ENCODE measurements around the gene DGKH.

Gene DGKH

GRCh38 chr13:42022796-42023493, 25.5 kb upstream of the DGKH start:
- no peak overlapping the region for H3K4me3 ChIP-seq (ENCODE audit: low read length in 2 of 2)
- DNase-seq (ENCODE audit: low spot score) = no peak
- no peak overlapping the region for H3K23ac ChIP-seq (ENCODE audit: low read depth, low read length, poor library complexity)
- H3K36me3 ChIP-seq (replicated peaks in 1 of 2; ENCODE audit: control insufficient read depth in 2 of 2, insufficient read depth in 2 of 2, low read length in 2 of 2) = no peaks in the 10 kb centered on the region
- no peak overlapping the region for H2BK5ac ChIP-seq (ENCODE audit: low read length)
- no peaks in the 10 kb centered on the region for H3K27me3 ChIP-seq (ENCODE audit: control insufficient read depth in 3 of 3, insufficient read depth in 3 of 3, low read depth in 1 of 3, low read length in 3 of 3)
- WGBS, 2 donors (ENCODE audit: extremely low coverage in 2 of 2, insufficient read length in 2 of 2, insufficient replicate concordance in 1 of 2) = no CpG with 5 or more reads among the region's 2 CpGs
- no peak overlapping the region for H3K4ac ChIP-seq (ENCODE audit: low read length)
- H4K91ac ChIP-seq (ENCODE audit: low read depth, low read length, poor library complexity) = no peak overlapping the region
- no peaks in the 10 kb centered on the region for H3K79me1 ChIP-seq (ENCODE audit: low read depth, low read length)
- H2AK5ac ChIP-seq (ENCODE audit: low read depth, low read length) = no peak overlapping the region
- no peak overlapping the region for H3K4me2 ChIP-seq (ENCODE audit: insufficient read depth, low read length, poor library complexity, severe bottlenecking)
- no peak overlapping the region for H2BK15ac ChIP-seq (ENCODE audit: low read length)
- no peak overlapping the region for H2BK120ac ChIP-seq (ENCODE audit: low read depth, low read length)
- no peak overlapping the region for H4K8ac ChIP-seq (ENCODE audit: low read depth, low read length)
- no peak overlapping the region for H2BK12ac ChIP-seq (ENCODE audit: low read length)
- H3K14ac ChIP-seq (ENCODE audit: low read length) = no peak overlapping the region
- no peaks in the 10 kb centered on the region for H3K9me3 ChIP-seq (replicated peaks in 1 of 2; ENCODE audit: control insufficient read depth in 2 of 2, insufficient read depth in 1 of 2, low read depth in 1 of 2, low read length in 2 of 2)
- peaks cover under 1 to 13% of the 10 kb centered on the region in 2 donors for H3K4me1 ChIP-seq (ENCODE audit: control insufficient read depth in 2 of 2, insufficient read depth in 1 of 2, low read depth in 1 of 2, low read length in 2 of 2)
- peak overlapping the region; percentile 60 for H2AFZ ChIP-seq (ENCODE audit: low read length)
- no peak overlapping the region for H3K18ac ChIP-seq (ENCODE audit: low read length)
- H3K27ac ChIP-seq (replicated peaks; ENCODE audit: low read length) = no peak overlapping the region
- H3K9ac ChIP-seq (ENCODE audit: low read depth, low read length, poor library complexity) = no peak overlapping the region

DNA sequence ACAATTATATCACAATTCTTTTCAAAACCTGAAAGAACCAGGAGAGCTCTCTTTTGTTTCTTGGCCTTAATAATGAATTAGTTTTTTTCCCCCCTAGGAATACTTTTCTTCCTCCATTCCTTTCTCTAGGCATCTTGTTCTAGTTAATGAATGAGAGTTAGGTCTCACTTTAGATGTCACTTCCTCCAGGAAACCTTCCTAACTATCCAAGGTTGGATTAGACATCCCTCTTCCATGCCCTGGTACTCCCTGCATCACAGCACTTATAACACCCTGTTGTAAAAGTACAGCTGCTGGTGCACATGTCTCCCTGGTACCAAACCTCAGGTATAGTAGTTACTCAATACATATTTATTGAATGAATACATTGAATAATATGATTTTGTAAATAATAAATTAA, 21.2 kb upstream of the DGKH start:
- Histone ChIP-seq H2BK5ac (ENCODE audit: low read length) (no peak overlapping the region), H3K4me2 (ENCODE audit: insufficient read depth, low read length, poor library complexity, severe bottlenecking) (no peak overlapping the region), H4K91ac (ENCODE audit: low read depth, low read length, poor library complexity) (no peak overlapping the region), H2AK5ac (ENCODE audit: low read depth, low read length) (no peak overlapping the region), H3K4me3 (ENCODE audit: low read length in 2 of 2) (no peak overlapping the region), H3K9me3 (replicated peaks in 1 of 2; ENCODE audit: control insufficient read depth in 2 of 2, insufficient read depth in 1 of 2, low read depth in 1 of 2, low read length in 2 of 2) (no peaks in the 10 kb centered on the region), H3K27me3 (ENCODE audit: control insufficient read depth in 3 of 3, insufficient read depth in 3 of 3, low read depth in 1 of 3, low read length in 3 of 3) (no peaks in the 10 kb centered on the region), H3K27ac (replicated peaks; ENCODE audit: low read length) (no peak overlapping the region), H2BK12ac (ENCODE audit: low read length) (no peak overlapping the region), H2BK120ac (ENCODE audit: low read depth, low read length) (no peak overlapping the region), H3K23ac (ENCODE audit: low read depth, low read length, poor library complexity) (no peak overlapping the region), H3K79me1 (ENCODE audit: low read depth, low read length) (no peaks in the 10 kb centered on the region), H3K36me3 (replicated peaks in 1 of 2; ENCODE audit: control insufficient read depth in 2 of 2, insufficient read depth in 2 of 2, low read length in 2 of 2) (no peaks in the 10 kb centered on the region), H3K4me1 (ENCODE audit: control insufficient read depth in 2 of 2, insufficient read depth in 1 of 2, low read depth in 1 of 2, low read length in 2 of 2) (peaks cover 3 to 24% of the 10 kb centered on the region in 2 donors), H3K18ac (ENCODE audit: low read length) (no peak overlapping the region), H3K4ac (ENCODE audit: low read length) (no peak overlapping the region), H3K14ac (ENCODE audit: low read length) (no peak overlapping the region), H3K9ac (ENCODE audit: low read depth, low read length, poor library complexity) (no peak overlapping the region), H4K8ac (ENCODE audit: low read depth, low read length) (no peak overlapping the region), H2AFZ (ENCODE audit: low read length) (no peak overlapping the region), H2BK15ac (ENCODE audit: low read length) (no peak overlapping the region)
- no peak for DNase-seq (ENCODE audit: low spot score)

- WGBS, 2 donors (ENCODE audit: extremely low coverage in 2 of 2, insufficient read length in 2 of 2, insufficient replicate concordance in 1 of 2) = no CpG with 5 or more reads among the region's 3 CpGs
- Histone ChIP-seq H3K4ac (ENCODE audit: low read length) (no peak overlapping the region), H2BK15ac (ENCODE audit: low read length) (no peak overlapping the region), H2BK120ac (ENCODE audit: low read depth, low read length) (no peak overlapping the region), H4K91ac (ENCODE audit: low read depth, low read length, poor library complexity) (no peak overlapping the region), H3K9ac (ENCODE audit: low read depth, low read length, poor library complexity) (no peak overlapping the region), H2BK12ac (ENCODE audit: low read length) (no peak overlapping the region), H3K4me1 (ENCODE audit: control insufficient read depth in 2 of 2, insufficient read depth in 1 of 2, low read depth in 1 of 2, low read length in 2 of 2) (peaks cover 3 to 17% of the 10 kb centered on the region in 2 donors), H3K23ac (ENCODE audit: low read depth, low read length, poor library complexity) (no peak overlapping the region), H3K27me3 (ENCODE audit: control insufficient read depth in 3 of 3, insufficient read depth in 3 of 3, low read depth in 1 of 3, low read length in 3 of 3) (no peaks in the 10 kb centered on the region), H3K4me3 (ENCODE audit: low read length in 2 of 2) (no peak overlapping the region), H3K79me1 (ENCODE audit: low read depth, low read length) (no peaks in the 10 kb centered on the region), H3K9me3 (replicated peaks in 1 of 2; ENCODE audit: control insufficient read depth in 2 of 2, insufficient read depth in 1 of 2, low read depth in 1 of 2, low read length in 2 of 2) (no peaks in the 10 kb centered on the region), H3K4me2 (ENCODE audit: insufficient read depth, low read length, poor library complexity, severe bottlenecking) (no peak overlapping the region), H3K27ac (replicated peaks; ENCODE audit: low read length) (no peak overlapping the region), H3K18ac (ENCODE audit: low read length) (peak overlapping the region; percentile 36), H2AK5ac (ENCODE audit: low read depth, low read length) (no peak overlapping the region), H2AFZ (ENCODE audit: low read length) (peak overlapping the region; percentile 55), H2BK5ac (ENCODE audit: low read length) (no peak overlapping the region), H4K8ac (ENCODE audit: low read depth, low read length) (no peak overlapping the region), H3K14ac (ENCODE audit: low read length) (peak overlapping the region; percentile 22), H3K36me3 (replicated peaks in 1 of 2; ENCODE audit: control insufficient read depth in 2 of 2, insufficient read depth in 2 of 2, low read length in 2 of 2) (no peaks in the 10 kb centered on the region)
- DNase-seq (ENCODE audit: low spot score) = no peak
These were observed 20.2 kb upstream of the DGKH start for GRCh38 chr13:42028113-42028799.

- Histone ChIP-seq H2AFZ (ENCODE audit: low read length) (no peak overlapping the region), H3K9me3 (replicated peaks in 1 of 2; ENCODE audit: control insufficient read depth in 2 of 2, insufficient read depth in 1 of 2, low read depth in 1 of 2, low read length in 2 of 2) (peaks cover 0 to 13% of the 10 kb centered on the region in 2 donors), H3K4me1 (ENCODE audit: control insufficient read depth in 2 of 2, insufficient read depth in 1 of 2, low read depth in 1 of 2, low read length in 2 of 2) (peaks cover 0 to 3% of the 10 kb centered on the region in 2 donors), H3K23ac (ENCODE audit: low read depth, low read length, poor library complexity) (no peak overlapping the region), H3K18ac (ENCODE audit: low read length) (no peak overlapping the region), H3K36me3 (replicated peaks in 1 of 2; ENCODE audit: control insufficient read depth in 2 of 2, insufficient read depth in 2 of 2, low read length in 2 of 2) (no peaks in the 10 kb centered on the region), H3K4me3 (ENCODE audit: low read length in 2 of 2) (no peak overlapping the region), H3K79me1 (ENCODE audit: low read depth, low read length) (no peaks in the 10 kb centered on the region), H2AK5ac (ENCODE audit: low read depth, low read length) (no peak overlapping the region), H4K91ac (ENCODE audit: low read depth, low read length, poor library complexity) (no peak overlapping the region), H3K27me3 (ENCODE audit: control insufficient read depth in 3 of 3, insufficient read depth in 3 of 3, low read depth in 1 of 3, low read length in 3 of 3) (peaks cover 0 to 13% (median 8%) of the 10 kb centered on the region in 3 experiments), H2BK5ac (ENCODE audit: low read length) (no peak overlapping the region), H3K4me2 (ENCODE audit: insufficient read depth, low read length, poor library complexity, severe bottlenecking) (no peak overlapping the region), H3K27ac (replicated peaks; ENCODE audit: low read length) (no peak overlapping the region), H2BK120ac (ENCODE audit: low read depth, low read length) (no peak overlapping the region), H3K4ac (ENCODE audit: low read length) (no peak overlapping the region), H2BK12ac (ENCODE audit: low read length) (no peak overlapping the region), H2BK15ac (ENCODE audit: low read length) (no peak overlapping the region), H3K9ac (ENCODE audit: low read depth, low read length, poor library complexity) (no peak overlapping the region), H3K14ac (ENCODE audit: low read length) (no peak overlapping the region), H4K8ac (ENCODE audit: low read depth, low read length) (no peak overlapping the region)
- no peak for DNase-seq (ENCODE audit: low spot score)
These were observed 12.4 kb upstream of the DGKH start for GRCh38 chr13:42035905-42036521.

Measured in neuronal stem cell (in vitro differentiated cells).